Astrocyte (in vitro differentiated cells and primary cell): Measurements from ENCODE around the gene FGF22.

Experiments
- CTCF ChIP-seq: IDR thresholded peaks from 2 replicates; pipeline ENCODE4 v1.5.1; 2011; ENCODE audit warnings: low read depth, mild to moderate bottlenecking, inconsistent platforms, low read length, moderate library complexity; ENCODE audit not compliant: insufficient read depth
- EZH2 ChIP-seq: IDR thresholded peaks from 2 replicates; pipeline ENCODE4 v1.6.1; 2012; ENCODE audit warnings: mild to moderate bottlenecking, low read length, inconsistent platforms; ENCODE audit not compliant: insufficient read depth

GRCh38 chr19:618247-618619, 21.4 kb upstream of the FGF22 start:
- no peak for TF ChIP-seq CTCF
- TF ChIP-seq EZH2: no peak
